PFSK-1 (cell line): ENCODE data around the gene PIEZO1.

Source experiments
- POLR2AphosphoS5 ChIP-seq: IDR thresholded peaks from 2 replicates; pipeline ENCODE4 v1.6.1; 2012; ENCODE audit warnings: low read depth, mild to moderate bottlenecking, control low read depth, low read length, moderate library complexity
- SIN3A ChIP-seq: IDR thresholded peaks from 2 replicates; pipeline ENCODE4 v1.6.1; 2012; ENCODE audit warnings: mild to moderate bottlenecking, low read length, moderate library complexity, borderline replicate concordance; ENCODE audit not compliant: insufficient read depth
- TAF1 ChIP-seq: IDR thresholded peaks from 2 replicates; pipeline ENCODE4 v1.6.1; 2012; ENCODE audit warnings: low read length, control low read depth, borderline replicate concordance; ENCODE audit not compliant: insufficient read depth
- TF ChIP-seq, protein P1 (sequence below), 2 experiments: IDR thresholded peaks; 2 replicates each; pipeline versions ENCODE4 v1.6.1 to v1.8.0; 2011 to 2012; ENCODE audit warnings: low read depth in 2 of 2, low read length in 2 of 2, control low read depth in 1 of 2, inconsistent platforms in 1 of 2, mild to moderate bottlenecking in 1 of 2, moderate library complexity in 1 of 2; ENCODE audit not compliant: insufficient read depth in 1 of 2

DNA sequence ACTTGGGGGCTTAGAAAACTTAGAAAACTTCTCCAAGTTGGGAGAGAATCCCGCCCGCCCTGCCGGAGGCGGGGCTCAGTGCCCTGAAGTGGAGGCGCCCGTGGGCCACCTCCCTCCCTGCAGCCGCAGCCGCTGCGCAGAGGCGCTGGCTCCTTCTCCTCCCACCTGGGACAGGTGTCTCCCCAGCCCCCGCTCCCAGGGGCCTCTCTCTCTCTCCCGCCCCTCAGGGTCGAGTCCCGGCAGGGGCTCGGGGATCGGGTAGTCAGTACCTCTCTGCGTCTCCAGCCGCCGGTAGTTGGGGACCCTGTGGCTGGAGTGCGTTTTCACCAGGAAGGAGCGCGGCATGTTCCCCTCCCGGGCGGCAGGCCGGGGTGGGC is 99.0 kb downstream of the PIEZO1 start:
- no peak for TF ChIP-seq POLR2AphosphoS5
- TF ChIP-seq TAF1, result no peak
- TF ChIP-seq SIN3A, result no peak
- TF ChIP-seq, protein P1, sequence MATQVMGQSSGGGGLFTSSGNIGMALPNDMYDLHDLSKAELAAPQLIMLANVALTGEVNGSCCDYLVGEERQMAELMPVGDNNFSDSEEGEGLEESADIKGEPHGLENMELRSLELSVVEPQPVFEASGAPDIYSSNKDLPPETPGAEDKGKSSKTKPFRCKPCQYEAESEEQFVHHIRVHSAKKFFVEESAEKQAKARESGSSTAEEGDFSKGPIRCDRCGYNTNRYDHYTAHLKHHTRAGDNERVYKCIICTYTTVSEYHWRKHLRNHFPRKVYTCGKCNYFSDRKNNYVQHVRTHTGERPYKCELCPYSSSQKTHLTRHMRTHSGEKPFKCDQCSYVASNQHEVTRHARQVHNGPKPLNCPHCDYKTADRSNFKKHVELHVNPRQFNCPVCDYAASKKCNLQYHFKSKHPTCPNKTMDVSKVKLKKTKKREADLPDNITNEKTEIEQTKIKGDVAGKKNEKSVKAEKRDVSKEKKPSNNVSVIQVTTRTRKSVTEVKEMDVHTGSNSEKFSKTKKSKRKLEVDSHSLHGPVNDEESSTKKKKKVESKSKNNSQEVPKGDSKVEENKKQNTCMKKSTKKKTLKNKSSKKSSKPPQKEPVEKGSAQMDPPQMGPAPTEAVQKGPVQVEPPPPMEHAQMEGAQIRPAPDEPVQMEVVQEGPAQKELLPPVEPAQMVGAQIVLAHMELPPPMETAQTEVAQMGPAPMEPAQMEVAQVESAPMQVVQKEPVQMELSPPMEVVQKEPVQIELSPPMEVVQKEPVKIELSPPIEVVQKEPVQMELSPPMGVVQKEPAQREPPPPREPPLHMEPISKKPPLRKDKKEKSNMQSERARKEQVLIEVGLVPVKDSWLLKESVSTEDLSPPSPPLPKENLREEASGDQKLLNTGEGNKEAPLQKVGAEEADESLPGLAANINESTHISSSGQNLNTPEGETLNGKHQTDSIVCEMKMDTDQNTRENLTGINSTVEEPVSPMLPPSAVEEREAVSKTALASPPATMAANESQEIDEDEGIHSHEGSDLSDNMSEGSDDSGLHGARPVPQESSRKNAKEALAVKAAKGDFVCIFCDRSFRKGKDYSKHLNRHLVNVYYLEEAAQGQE (IDR thresholded peaks at IDR 0.05; ENCODE audit: insufficient read depth in 1 of 2, low read depth in 2 of 2, low read length in 2 of 2), result no peak
